ENCODE data around the gene NUDT3. TPM values are rescaled to one million over a fixed set of nuclear protein-coding genes. Genes with fewer than 3 reads are reported as not detected.
A peak's percentile ranks its signal among the peaks of the same experiment; 100 is the strongest.

Gene NUDT3
- total RNA-seq, 1 experiment from 2014 or later, result 41.7 TPM

DNA sequence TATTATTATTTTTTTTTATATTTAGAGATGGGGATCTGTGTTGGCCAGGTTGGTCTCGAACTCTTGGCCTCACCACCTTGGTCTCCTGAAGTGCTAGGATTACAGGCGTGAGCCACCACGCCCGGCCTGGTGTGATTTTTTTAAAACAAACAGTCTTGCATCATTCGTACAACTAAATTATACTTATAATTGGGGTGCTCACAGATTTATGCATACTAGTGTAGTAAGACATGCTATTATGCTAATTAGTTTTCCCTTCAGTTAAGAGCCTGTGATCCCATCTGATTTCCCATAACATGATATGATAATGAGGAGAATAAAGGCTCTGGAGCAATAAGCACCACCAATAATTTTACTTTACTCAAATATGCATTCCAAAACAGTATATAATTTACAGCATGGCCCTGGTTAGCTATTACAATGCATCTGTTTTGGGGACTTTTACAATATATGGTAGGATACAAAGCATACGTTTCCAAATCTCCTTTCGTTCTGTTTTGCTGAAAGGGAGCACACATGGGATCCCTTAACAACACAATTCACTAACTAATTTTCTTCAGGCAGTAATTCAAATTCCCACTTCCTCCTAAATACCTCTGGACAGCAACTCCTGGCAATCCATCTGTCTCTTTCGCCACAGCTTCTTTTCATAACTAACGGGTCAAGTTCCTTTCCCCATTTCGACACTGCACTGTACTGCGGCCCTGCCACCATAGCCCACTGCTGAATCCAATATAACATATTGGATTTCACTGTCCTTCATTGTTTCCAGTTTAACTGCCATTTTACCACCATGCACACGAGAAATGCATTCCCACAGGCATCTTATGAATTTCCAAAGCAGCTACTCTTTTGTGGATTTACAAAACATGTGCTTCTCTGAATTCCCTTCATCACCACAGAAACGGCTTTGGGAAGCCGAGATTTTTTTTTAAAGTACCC lies 1.7 kb downstream of the NUDT3 start:
- H3K27ac ChIP-seq (ENCODE audit: low read length), result peak overlapping the region; percentile 89
- no peaks in the 10 kb centered on the region for H3K9me2 ChIP-seq (replicated peaks; ENCODE audit: insufficient read depth, low read length)
- H3K27me3 ChIP-seq (ENCODE audit: low read length), result no peaks in the 10 kb centered on the region
- peak overlapping the region; percentile 98 for H3K9ac ChIP-seq (ENCODE audit: low read length)
- H4K20me1 ChIP-seq (ENCODE audit: insufficient read depth, low read depth, low read length), result peaks cover 8% of the 10 kb centered on the region
- peaks cover 3% of the 10 kb centered on the region; the same call in 1 of the 2 replicates for H3K36me3 ChIP-seq (ENCODE audit: insufficient read depth, low read length)
- H3K79me2 ChIP-seq (ENCODE audit: low read length), result peaks cover 70% of the 10 kb centered on the region
- peak overlapping the region; percentile 94 for H3K4me2 ChIP-seq (ENCODE audit: low read depth, low read length, poor library complexity, severe bottlenecking)
- peak; percentile 75 for DNase-seq
- H3K9me3 ChIP-seq (ENCODE audit: low read length), result no peaks in the 10 kb centered on the region
- H3K4me1 ChIP-seq (ENCODE audit: low read length), result peaks cover 45% of the 10 kb centered on the region
- H2AFZ ChIP-seq (ENCODE audit: low read length), result no peak overlapping the region
- H3K4me3 ChIP-seq (ENCODE audit: low read length), result peak overlapping the region; percentile 73

DNA sequence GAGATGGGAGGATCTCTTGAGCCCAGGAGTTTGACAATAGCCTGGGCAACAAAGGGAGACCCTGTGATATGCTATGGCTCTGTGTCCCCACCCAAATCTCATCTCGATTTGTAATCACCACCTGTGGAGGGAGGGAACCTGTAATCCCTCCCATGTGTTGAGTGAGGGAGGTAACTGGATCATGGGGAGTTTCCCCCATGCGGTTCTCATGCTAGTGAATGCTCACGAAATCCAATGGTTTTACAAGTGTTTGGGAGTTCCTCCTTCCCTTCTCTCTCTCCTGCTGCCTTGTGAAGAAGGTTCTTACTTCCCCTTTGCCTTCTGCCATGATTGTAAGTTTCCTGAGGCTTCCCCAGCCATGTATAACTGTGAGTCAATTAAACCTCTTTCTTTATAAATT lies 3.4 kb downstream of the NUDT3 start:
- H3K9ac ChIP-seq (ENCODE audit: low read length), result no peak overlapping the region
- H3K4me1 ChIP-seq (ENCODE audit: low read length), result peaks cover 44% of the 10 kb centered on the region
- no peaks in the 10 kb centered on the region for H3K9me3 ChIP-seq (ENCODE audit: low read length)
- H3K4me3 ChIP-seq (ENCODE audit: low read length), result no peak overlapping the region
- H4K20me1 ChIP-seq (ENCODE audit: insufficient read depth, low read depth, low read length), result peaks cover 13% of the 10 kb centered on the region
- peaks cover 87% of the 10 kb centered on the region for H3K79me2 ChIP-seq (ENCODE audit: low read length)
- no peaks in the 10 kb centered on the region for H3K9me2 ChIP-seq (replicated peaks; ENCODE audit: insufficient read depth, low read length)
- DNase-seq, result no peak
- H3K36me3 ChIP-seq (ENCODE audit: insufficient read depth, low read length), result peaks cover 4% of the 10 kb centered on the region; the same call in 1 of the 2 replicates
- H3K27me3 ChIP-seq (ENCODE audit: low read length), result no peaks in the 10 kb centered on the region
- H3K4me2 ChIP-seq (ENCODE audit: low read depth, low read length, poor library complexity, severe bottlenecking), result no peak overlapping the region
- no peak overlapping the region for H3K27ac ChIP-seq (ENCODE audit: low read length)
- H2AFZ ChIP-seq (ENCODE audit: low read length), result no peak overlapping the region

DNA sequence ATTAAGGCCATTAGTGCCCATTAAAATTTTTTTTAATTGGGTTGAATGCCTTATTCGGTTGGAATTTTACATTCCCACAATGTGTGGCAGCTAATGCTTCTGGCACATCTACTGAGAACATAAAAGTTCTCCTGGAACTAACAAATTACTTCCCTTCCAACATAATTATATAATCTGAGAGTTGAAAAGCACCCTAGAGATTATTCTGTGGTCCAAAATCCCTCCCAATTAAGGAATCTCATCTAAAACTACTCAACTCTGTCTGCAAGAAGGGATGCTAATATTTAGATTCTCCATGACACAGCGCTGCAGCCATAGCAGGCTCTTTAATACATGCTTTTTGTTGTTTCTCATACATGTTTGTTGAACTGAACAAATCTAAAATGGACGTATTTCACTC lies 4.0 kb downstream of the NUDT3 start:
- H3K36me3 ChIP-seq (ENCODE audit: insufficient read depth, low read length), result peaks cover 4% of the 10 kb centered on the region; the same call in 1 of the 2 replicates
- peaks cover 93% of the 10 kb centered on the region for H3K79me2 ChIP-seq (ENCODE audit: low read length)
- H4K20me1 ChIP-seq (ENCODE audit: insufficient read depth, low read depth, low read length), result peaks cover 13% of the 10 kb centered on the region
- H2AFZ ChIP-seq (ENCODE audit: low read length), result no peak overlapping the region
- no peak for DNase-seq
- peaks cover 38% of the 10 kb centered on the region for H3K4me1 ChIP-seq (ENCODE audit: low read length)
- no peak overlapping the region for H3K4me2 ChIP-seq (ENCODE audit: low read depth, low read length, poor library complexity, severe bottlenecking)
- H3K9ac ChIP-seq (ENCODE audit: low read length), result no peak overlapping the region
- H3K9me3 ChIP-seq (ENCODE audit: low read length), result no peaks in the 10 kb centered on the region
- no peaks in the 10 kb centered on the region for H3K9me2 ChIP-seq (replicated peaks; ENCODE audit: insufficient read depth, low read length)
- H3K27ac ChIP-seq (ENCODE audit: low read length), result no peak overlapping the region
- H3K27me3 ChIP-seq (ENCODE audit: low read length), result no peaks in the 10 kb centered on the region
- H3K4me3 ChIP-seq (ENCODE audit: low read length), result no peak overlapping the region

DNA sequence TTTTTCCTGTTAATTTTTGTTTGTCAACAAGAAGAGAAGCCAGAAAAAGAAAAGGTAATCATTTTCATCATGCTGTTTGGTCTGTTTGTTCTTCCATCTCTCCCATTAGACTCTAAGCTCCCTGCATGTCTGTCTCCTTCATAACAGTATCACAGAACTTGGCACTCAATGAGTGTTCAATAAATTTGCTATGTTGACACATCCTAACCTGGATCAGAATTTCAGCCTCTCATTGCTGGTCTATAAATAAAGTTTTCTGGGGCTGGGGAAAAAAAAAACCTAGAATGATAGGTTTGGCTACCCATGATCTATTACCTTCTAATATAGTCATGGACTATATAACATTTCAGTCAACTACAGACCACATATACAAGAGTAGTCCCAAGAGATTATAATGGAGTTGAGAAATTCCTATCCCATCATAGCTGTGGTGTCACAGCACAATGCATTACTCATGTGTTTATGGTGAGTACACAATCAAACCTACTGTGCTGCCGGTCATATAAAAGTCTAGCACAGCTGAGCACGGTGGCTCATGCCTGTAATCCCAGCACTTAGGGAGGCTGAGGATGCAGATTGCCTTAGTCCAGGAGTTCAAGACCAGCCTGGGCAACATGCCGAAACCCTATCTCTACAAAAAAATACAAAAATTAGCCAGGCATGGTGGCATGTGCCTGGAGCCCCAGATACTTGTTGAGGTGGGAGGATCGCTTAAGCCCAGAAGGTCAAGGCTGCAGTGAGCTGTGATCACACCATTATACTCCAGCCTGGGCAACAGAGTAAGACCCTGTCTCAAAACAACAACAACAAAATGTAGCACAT lies 5.9 kb downstream of the NUDT3 start:
- H3K4me2 ChIP-seq (ENCODE audit: low read depth, low read length, poor library complexity, severe bottlenecking), result no peak overlapping the region
- no peaks in the 10 kb centered on the region for H3K9me3 ChIP-seq (ENCODE audit: low read length)
- no peaks in the 10 kb centered on the region for H3K9me2 ChIP-seq (replicated peaks; ENCODE audit: insufficient read depth, low read length)
- peaks cover 14% of the 10 kb centered on the region for H4K20me1 ChIP-seq (ENCODE audit: insufficient read depth, low read depth, low read length)
- peaks cover 31% of the 10 kb centered on the region for H3K4me1 ChIP-seq (ENCODE audit: low read length)
- no peak overlapping the region for H3K9ac ChIP-seq (ENCODE audit: low read length)
- no peak for DNase-seq
- peaks cover 4% of the 10 kb centered on the region; the same call in 1 of the 2 replicates for H3K36me3 ChIP-seq (ENCODE audit: insufficient read depth, low read length)
- H2AFZ ChIP-seq (ENCODE audit: low read length), result no peak overlapping the region
- H3K27me3 ChIP-seq (ENCODE audit: low read length), result no peaks in the 10 kb centered on the region
- H3K79me2 ChIP-seq (ENCODE audit: low read length), result peaks cover 98% of the 10 kb centered on the region
- H3K27ac ChIP-seq (ENCODE audit: low read length), result 0 out of 2 replicates have a peak overlapping the region, but pooled peaks have one; percentile 25
- no peak overlapping the region for H3K4me3 ChIP-seq (ENCODE audit: low read length)

DNA sequence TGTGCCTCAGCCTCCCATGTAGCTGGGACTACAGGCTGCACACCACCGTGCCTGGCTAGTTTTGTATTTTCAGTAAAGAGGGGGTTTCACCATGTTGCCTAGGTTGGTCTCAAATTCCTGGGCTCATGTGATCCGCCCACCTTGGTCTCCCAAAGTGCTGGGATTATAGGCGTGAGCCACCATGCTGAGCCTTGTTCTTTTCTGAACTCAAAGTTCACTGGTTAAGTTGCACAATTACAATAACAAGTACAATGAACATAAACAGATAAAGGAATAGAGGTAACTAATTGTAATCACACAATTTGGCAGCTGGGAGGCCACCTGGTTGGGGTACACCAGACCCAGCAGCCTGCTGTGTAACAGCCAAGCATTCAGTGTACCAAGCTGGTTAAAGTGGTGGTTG lies 6.7 kb downstream of the NUDT3 start:
- H3K4me1 ChIP-seq (ENCODE audit: low read length), result peaks cover 30% of the 10 kb centered on the region
- no peaks in the 10 kb centered on the region for H3K9me3 ChIP-seq (ENCODE audit: low read length)
- no peak overlapping the region for H3K4me3 ChIP-seq (ENCODE audit: low read length)
- H3K36me3 ChIP-seq (ENCODE audit: insufficient read depth, low read length), result peaks cover 4% of the 10 kb centered on the region; the same call in 1 of the 2 replicates
- no peaks in the 10 kb centered on the region for H3K9me2 ChIP-seq (replicated peaks; ENCODE audit: insufficient read depth, low read length)
- H3K9ac ChIP-seq (ENCODE audit: low read length), result no peak overlapping the region
- DNase-seq, result no peak
- H2AFZ ChIP-seq (ENCODE audit: low read length), result no peak overlapping the region
- H4K20me1 ChIP-seq (ENCODE audit: insufficient read depth, low read depth, low read length), result peaks cover 20% of the 10 kb centered on the region
- no peak overlapping the region for H3K4me2 ChIP-seq (ENCODE audit: low read depth, low read length, poor library complexity, severe bottlenecking)
- H3K79me2 ChIP-seq (ENCODE audit: low read length), result peaks cover 98% of the 10 kb centered on the region
- no peak overlapping the region for H3K27ac ChIP-seq (ENCODE audit: low read length)
- no peaks in the 10 kb centered on the region for H3K27me3 ChIP-seq (ENCODE audit: low read length)

DNA sequence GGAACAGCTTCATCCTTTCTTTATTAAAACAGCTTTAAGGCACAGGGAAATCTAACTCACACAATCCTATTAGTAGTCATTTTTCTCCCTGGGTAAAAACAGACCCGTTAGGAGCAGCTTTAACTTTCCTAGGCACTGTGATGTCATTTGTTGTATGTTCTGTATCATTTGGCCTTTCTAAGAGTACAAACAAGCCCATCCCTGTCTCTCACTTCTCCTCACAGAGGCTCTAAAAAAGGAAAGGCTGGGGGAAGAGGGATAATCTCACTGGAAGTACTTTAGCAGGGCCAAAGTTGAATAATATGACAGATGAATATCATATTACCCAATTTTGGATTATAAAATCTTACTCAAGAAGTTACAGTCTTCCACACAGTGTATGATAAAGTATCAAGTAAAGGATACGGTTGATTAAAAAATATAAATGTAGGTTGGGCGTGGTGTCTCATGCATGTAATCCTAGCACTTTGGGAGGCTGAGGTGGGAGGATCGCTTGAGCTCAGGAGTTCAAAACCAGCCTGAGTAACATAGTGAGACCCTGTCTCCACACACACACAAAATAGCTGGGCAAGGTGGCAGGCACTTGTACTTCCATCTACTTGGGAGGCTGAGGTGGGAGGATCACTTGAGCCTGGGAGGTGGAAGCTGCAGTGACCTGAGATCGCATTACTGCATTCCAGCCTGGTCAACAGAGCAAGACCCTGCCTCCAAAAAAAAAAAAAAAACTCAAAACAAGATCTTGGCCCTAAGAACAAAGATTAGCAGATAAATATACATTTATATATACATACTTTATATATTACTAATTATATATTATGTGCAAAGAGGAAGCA lies 7.9 kb downstream of the NUDT3 start:
- H3K27me3 ChIP-seq (ENCODE audit: low read length), result no peaks in the 10 kb centered on the region
- H3K4me3 ChIP-seq (ENCODE audit: low read length), result no peak overlapping the region
- H3K27ac ChIP-seq (ENCODE audit: low read length), result peak overlapping the region; percentile 39; the same call in 1 of the 2 replicates
- no peak for DNase-seq
- H3K9me3 ChIP-seq (ENCODE audit: low read length), result no peaks in the 10 kb centered on the region
- H3K4me1 ChIP-seq (ENCODE audit: low read length), result peaks cover 26% of the 10 kb centered on the region
- H4K20me1 ChIP-seq (ENCODE audit: insufficient read depth, low read depth, low read length), result peaks cover 26% of the 10 kb centered on the region
- H3K79me2 ChIP-seq (ENCODE audit: low read length), result peaks cover 97% of the 10 kb centered on the region
- no peak overlapping the region for H3K9ac ChIP-seq (ENCODE audit: low read length)
- peaks cover 9% of the 10 kb centered on the region; the same call in 1 of the 2 replicates for H3K36me3 ChIP-seq (ENCODE audit: insufficient read depth, low read length)
- no peak overlapping the region for H2AFZ ChIP-seq (ENCODE audit: low read length)
- H3K4me2 ChIP-seq (ENCODE audit: low read depth, low read length, poor library complexity, severe bottlenecking), result no peak overlapping the region
- H3K9me2 ChIP-seq (replicated peaks; ENCODE audit: insufficient read depth, low read length), result no peaks in the 10 kb centered on the region

DNA sequence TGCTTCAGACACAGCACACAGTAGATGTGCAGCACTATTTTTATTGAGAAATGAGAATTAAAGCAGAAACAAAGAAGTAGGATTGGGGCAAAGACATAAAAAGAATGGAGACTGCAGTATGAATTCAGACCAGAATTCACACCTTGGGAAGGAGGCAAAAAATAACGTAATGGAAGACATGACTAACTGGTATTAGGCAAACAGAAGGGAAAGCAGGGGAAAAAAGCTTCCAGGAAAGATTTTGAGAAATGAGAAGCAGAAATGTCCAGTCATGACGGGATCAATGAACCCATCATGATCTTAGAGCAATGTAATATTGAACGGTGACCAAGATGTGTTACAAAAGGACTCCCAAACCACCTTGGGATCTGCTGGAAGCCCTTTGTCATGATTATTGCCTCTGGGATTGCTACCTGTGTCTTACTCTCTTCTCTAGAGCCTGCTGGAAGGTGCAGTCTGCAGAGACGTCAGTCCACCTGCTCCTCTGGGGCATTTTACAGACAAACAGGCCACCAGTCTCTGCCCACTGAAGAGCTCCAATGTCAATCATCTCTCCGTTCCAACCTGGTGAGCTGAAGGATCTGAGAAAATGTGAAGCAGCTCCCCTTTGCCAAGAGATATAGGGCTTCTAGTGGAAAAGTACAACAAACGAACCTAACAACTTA lies 8.7 kb downstream of the NUDT3 start:
- Histone ChIP-seq H3K79me2 (ENCODE audit: low read length) (peaks cover 97% of the 10 kb centered on the region), H4K20me1 (ENCODE audit: insufficient read depth, low read depth, low read length) (peaks cover 26% of the 10 kb centered on the region), H3K4me2 (ENCODE audit: low read depth, low read length, poor library complexity, severe bottlenecking) (no peak overlapping the region), H3K9me2 (replicated peaks; ENCODE audit: insufficient read depth, low read length) (no peaks in the 10 kb centered on the region), H3K4me1 (ENCODE audit: low read length) (peaks cover 24% of the 10 kb centered on the region), H3K27ac (ENCODE audit: low read length) (no peak overlapping the region; the same call in 1 of the 2 replicates), H3K4me3 (ENCODE audit: low read length) (no peak overlapping the region), H3K36me3 (ENCODE audit: insufficient read depth, low read length) (peaks cover 9% of the 10 kb centered on the region; the same call in 1 of the 2 replicates), H3K9me3 (ENCODE audit: low read length) (no peaks in the 10 kb centered on the region), H3K27me3 (ENCODE audit: low read length) (no peaks in the 10 kb centered on the region), H3K9ac (ENCODE audit: low read length) (no peak overlapping the region), H2AFZ (ENCODE audit: low read length) (no peak overlapping the region)
- no peak for DNase-seq
